Left ventricle myocardium superior (tissue), 1 donor: ENCODE measurements around the gene RBM33. TPM values are rescaled to one million over a fixed set of nuclear protein-coding genes. Genes with fewer than 3 reads are reported as not detected.
A peak's percentile ranks its signal among the peaks of the same experiment; 100 is the strongest.

Experiments used
- ATAC-seq: fragments of 200-7000 bp; cut with Tn5 transposase; one replicate; pipeline ENCODE4 v1.9.1; 2020; ENCODE audit warnings: mild to moderate bottlenecking, moderate library complexity
- DNase-seq: peaks from one replicate; pipeline ENCODE4 v3.0.0-alpha.2; 2020
- intact Hi-C: fragments of 100-400 bp; cut with micrococcal nuclease; formaldehyde crosslinking; loops from one replicate; pipeline ENCODE4 v1.11.0; 2022
- total RNA-seq: library from RNA; stranded (reverse); fragmentation: NEBNext Ultra II Directional; extraction: Animal tissue kit (Norgen Biotek cat#: 25700); gene quantifications from one replicate; pipeline ENCODE4 v1.2.1, GENCODE V29; 2021
- donor health status: DM: no; HTN: yes; CAD: no; lungs with severe emphysema.

Gene RBM33
- total RNA-seq, 1 donor from 2014 or later: 37.8 TPM

DNA sequence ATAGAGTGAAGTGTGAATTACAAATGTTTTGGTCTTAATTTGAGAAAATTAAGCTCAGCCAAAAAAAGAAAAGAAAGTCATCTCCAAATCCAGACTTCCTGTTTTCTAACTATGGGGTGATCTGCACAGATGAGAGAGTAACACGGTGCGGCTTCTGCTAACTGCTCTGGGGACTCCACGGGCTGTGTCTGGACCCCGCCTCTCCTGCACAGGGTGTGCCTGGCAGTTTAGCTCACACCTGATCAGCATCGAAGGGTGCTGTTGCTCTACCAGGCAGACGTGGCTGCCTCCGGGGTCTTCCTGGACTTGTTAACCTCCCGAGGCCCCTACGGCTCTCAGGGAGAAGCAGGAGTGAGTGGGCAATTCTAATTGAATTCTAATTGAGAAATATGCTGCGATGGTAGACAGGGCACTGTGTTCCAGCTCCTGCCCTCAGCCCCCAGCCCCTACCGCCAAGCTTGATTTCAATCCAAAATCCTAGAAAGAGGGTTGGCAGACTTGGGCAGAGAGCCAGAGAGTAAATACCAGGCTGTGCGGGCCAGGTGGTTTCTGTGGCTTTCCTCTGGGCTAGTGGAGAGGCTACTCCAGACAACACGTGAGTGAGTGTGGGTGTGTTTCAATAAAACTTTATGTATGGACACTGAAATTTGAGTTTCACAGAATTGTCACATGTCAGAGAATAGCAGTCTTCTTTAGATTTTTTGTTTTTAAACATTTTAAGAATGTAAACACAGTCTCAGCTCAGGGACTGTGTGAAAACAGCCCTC lies 154.4 kb downstream of the RBM33 start:
- peak; percentile 3 for DNase-seq
- ATAC-seq: no peak
- intact Hi-C loops: no loop called here

- intact Hi-C loops: no loop called here
- ATAC-seq (no peak), DNase-seq (peak; percentile 30)
These were observed 155.1 kb downstream of the RBM33 start for GRCh38 chr7:155799514-155799913.

- intact Hi-C loops: no loop called here
- no peak for ATAC-seq
- peak; percentile 2 for DNase-seq
These were observed 155.8 kb downstream of the RBM33 start for GRCh38 chr7:155800301-155800700.

GRCh38 chr7:155800741-155801267 lies 156.3 kb downstream of the RBM33 start:
- DNase-seq: peak; percentile 15
- intact Hi-C loops: no loop called here
- ATAC-seq: no peak

DNA sequence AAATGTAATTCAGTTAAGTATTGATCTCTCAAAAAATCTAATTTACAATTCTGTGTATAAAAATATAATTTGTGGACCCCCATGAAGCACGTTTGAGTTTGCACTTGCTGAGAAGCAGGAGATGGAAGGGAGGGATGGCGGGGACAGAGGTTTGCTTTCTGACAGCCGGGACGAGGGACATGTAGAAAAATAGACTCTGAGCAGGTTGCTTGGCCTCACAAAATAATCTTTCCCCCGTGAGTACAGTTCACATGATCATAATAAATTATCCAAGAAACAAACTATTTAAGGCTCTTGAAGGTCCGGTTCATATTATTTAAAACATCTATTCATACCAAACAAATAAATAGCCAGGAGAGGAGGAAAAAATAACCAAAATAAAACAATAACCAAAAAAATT lies 157.8 kb downstream of the RBM33 start:
- ATAC-seq (no peak), DNase-seq (no peak)
- intact Hi-C loops: no loop called here

- intact Hi-C loops: no loop called here
- DNase-seq (peak; percentile 9), ATAC-seq (no peak)
These were observed 158.5 kb downstream of the RBM33 start for GRCh38 chr7:155802906-155803417.

DNA sequence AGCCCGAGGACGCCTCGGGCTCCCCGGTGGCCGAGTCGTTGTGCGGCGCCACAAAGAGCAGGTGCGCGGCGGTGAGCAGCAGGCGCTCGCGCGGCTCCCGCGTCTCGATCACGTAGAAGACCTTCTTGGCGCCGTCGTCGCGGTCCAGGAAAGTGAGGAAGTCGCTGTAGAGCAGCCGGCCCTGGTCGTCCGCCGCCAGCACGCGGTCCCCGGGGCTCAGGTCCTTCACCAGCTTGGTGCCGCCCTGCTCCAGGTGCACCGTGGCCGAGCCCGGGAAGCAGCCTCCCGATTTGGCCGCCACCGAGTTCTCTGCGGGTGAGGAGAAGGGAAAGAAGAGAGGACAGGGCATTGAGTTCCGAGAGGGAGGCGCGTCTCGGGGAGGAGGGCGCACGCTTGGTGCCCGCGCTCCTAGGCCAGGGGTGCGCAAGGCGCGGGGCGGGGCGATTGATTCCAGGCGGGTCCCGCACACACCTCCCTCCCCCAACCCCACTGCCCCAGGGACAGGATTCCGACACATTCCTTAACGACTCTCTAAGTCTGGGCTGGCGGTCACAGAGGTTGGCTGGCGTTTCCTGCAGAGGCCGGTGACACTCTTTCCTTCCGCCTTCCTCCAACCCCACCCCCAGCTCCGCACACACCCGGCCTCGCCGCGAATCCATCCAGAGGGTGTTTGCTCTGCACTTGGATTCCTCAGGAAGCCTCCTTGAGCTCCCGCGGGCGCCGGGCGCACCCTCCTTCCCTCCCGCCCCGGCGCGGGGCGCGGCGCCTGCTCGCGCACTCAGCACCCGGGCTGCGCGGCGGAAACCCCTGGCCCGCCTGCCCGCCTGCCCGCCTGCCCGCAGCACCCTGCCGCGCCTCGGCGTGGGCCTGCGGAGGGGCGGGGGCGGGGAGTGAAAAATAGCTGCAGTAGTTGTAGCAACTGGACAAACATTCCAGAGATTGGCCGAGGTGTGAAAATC lies 159.2 kb downstream of the RBM33 start:
- DNase-seq (no peak), ATAC-seq (no peak)
- intact Hi-C loops: no loop called here

- intact Hi-C loops: no loop called here
- ATAC-seq: no peak
- DNase-seq: no peak
These were observed 160.0 kb downstream of the RBM33 start for GRCh38 chr7:155804431-155804831.

DNA sequence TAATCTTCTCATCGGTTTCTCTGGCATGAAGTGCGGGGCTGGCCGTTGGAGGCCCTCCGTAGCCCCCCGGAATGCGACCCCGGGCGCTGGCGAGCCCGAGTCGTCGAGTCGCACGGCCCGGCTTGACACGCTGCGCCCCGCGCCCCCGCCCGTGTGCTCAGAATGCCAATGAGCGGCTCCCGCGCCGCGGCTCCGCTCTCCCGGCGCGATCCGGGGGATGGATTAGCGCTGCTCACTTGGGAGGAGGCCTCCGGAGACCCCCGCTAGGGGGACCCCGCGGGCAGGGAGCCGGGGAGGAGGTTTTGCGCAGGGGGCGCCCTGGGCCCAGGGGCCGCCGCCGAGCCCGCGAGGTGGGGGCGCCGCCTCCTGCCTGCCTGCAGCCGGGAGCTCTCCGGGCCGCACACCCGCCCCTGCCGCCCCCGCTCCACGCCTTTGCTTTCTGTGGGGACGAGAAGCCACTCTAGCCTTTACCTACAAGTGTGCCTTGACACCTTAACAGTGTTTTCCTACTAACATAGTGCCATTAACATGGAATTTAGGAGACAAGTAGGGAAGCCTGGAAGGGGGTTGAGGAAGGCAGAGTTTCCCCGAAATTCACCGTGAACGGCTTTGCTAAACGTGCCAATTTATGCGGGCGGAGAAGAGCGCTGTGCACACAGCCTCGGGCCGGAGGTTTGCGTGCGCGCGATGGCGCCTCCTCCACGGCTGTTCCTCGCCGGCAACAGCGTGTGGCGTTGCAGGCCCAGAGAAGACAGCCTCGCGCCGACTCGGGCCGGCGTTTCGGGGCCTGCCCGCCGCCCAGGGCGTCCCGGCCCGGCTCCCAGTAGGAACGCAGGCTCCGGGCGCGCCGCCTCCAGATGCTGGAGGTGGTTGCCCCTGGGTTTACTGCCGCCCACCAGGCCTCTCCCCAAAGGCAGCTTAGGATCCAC lies 160.7 kb downstream of the RBM33 start:
- intact Hi-C loops: no loop called here
- ATAC-seq (peak; percentile 86), DNase-seq (peak; percentile 64)

DNA sequence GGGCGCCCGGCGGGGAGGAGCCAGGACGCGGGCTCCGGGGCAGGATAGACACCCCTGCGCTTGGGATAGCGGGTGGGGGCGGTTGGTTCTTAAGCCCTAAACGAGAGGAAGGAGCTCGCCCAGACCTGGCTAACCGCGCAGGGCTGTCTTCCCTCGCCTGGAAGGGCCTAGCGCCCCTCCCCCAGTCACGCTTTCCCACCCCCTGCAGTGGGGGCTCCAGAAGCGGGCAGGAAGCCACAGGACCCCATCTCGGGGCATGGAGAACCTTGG lies 161.3 kb downstream of the RBM33 start:
- ATAC-seq (no peak), DNase-seq (no peak)
- intact Hi-C loops: no loop called here

- intact Hi-C loops: no loop called here
- DNase-seq (no peak), ATAC-seq (no peak)
These were observed 161.8 kb downstream of the RBM33 start for GRCh38 chr7:155806096-155806871.

DNA sequence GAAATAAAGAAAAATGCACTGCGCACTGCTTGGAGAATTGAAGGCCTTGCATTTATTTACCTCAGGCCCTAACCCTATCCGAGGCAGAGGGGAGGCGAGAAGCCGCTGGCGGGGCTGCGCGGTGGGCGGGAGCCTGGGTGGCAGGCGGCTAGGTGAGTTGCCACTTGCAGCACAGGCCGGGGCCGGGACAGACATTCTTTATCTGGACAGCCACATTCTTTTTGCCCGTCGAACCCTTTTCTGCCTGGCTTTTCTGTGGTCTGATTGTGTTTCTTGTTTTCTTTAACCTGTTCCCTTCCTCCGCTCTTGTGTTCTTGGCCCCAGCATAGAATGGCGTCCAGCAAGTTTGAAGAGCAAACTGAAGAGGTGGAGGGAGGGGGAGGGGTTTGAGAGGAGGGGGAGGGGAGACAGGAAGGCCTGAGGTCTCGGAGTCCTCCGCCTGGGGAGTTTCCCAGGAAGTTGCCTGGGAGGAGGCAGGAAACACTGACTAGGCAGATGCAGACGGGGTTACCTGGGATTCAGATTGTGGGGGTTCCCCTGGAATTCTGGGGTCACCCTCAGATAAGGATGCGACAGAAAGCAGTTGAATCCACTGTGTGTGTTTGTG lies 162.7 kb downstream of the RBM33 start:
- no peak for DNase-seq
- no peak for ATAC-seq
- intact Hi-C loops: no loop called here

DNA sequence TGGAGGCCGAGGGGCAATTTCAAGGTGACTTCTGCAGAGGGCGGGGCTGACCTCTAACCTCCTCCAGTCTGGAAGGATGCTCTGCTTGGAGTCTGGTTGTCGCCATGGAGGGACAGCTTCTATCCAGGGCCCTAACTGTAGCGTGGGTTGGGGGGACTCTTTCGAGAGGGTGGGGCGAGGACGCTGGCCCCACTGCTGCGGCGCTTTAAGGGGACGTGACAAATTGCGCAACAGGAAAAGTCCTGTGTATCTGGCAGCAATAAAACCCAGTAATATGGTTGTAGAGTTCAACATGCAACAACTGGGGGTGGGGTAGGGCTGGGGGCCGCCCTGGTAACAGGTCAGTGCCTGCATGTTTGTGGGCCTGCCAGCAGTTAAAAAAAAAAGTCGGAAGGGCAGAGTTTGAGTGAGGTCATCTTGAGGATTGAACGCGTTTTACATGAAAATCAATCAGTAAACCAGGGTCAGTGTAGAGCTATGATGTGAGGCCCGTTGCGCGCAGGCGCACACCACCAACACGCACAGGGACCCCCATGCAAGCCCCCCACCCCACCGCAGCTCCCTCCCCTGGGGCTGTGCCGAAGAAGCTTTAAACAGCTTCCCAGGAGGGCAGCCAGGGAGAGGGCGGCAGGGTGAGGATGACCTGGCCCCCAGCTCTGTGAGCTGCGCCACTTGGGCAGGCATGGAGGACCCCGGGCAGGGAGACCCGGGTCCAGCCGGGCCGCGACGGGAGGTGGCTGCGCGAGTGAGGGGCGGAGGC lies 163.5 kb downstream of the RBM33 start:
- intact Hi-C loops: no loop called here

DNA sequence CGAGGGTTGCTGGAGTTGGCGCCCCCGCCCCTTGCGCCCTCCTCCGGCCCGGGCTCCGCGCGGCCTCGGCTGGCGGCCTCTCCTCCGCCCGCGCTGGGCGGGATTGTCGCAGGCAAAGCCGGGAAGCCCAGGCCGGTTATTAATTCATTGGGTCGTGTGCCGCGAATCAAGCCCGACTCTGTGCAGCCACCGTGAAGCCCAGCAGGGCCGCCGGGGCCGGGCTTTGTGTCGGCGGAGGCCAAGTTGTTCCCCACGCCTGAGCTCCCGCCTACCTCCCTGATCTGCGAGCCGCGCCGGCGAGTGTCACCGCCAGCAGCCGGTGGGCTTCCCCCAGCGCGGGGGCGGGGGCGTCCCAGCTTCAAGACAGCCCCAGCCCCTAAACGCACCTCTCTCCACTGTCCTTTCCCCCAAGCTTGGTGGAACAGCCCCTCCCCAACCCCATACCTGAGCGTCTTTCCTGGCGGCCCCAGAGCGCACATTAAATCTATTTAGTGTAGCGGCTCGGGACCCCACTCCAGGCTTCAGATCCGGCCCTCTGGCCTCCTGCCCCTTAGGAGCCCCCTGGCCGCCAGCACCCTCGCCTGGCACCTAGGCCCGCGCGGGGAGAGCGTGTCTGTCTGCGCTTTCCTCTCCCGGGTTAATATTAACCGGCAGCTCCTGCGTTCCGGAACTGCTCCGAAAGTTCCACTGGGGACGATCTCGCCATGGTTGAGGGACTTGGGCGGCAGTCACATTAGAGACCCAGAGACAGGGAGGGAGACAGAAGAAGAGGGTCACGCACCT lies 164.3 kb downstream of the RBM33 start:
- ATAC-seq: no peak
- intact Hi-C loops: no loop called here
- no peak for DNase-seq

More for the DNA sequence above, 163.5 kb downstream of the RBM33 start:
- no peak for ATAC-seq
- no peak for DNase-seq

GRCh38 chr7:155809332-155809946 lies 165.0 kb downstream of the RBM33 start:
- no peak for ATAC-seq
- DNase-seq: no peak
- intact Hi-C loops: no loop called here
